ENCODE measurements around the gene PRG3. TPM values are rescaled to one million over a fixed set of nuclear protein-coding genes. Genes with fewer than 3 reads are reported as not detected.
"Not testable (repeated sequence)": the region's sequence is repeated elsewhere in the genome, so short reads cannot be mapped to it uniquely, and the experiment has no call there.

PRG3 gene
- total RNA-seq, 1 experiment from 2014 or later, result not detected

GRCh38 chr11:57361926-57362325 is 19.0 kb downstream of the PRG3 start:
- H3K79me2 ChIP-seq (ENCODE audit: insufficient read depth, low read length), result no peaks in the 10 kb centered on the region
- H3K27ac ChIP-seq (ENCODE audit: insufficient read length, low read depth, low read length), result no peak overlapping the region
- no peak for DNase-seq
- H3K9ac ChIP-seq (ENCODE audit: extremely low read depth, insufficient read length, low read length), result no peak overlapping the region
- H3K23me2 ChIP-seq (ENCODE audit: insufficient read length, low read depth, low read length, poor library complexity, severe bottlenecking), result no peaks in the 10 kb centered on the region
- no peaks in the 10 kb centered on the region for H4K20me1 ChIP-seq (ENCODE audit: control insufficient read depth, insufficient read depth, insufficient read length)
- H3K56ac ChIP-seq (ENCODE audit: insufficient read length, low read depth, low read length), result no peak overlapping the region
- H3K4ac ChIP-seq (ENCODE audit: low read depth, low read length), result no peak overlapping the region
- H3K27me3 Mint-ChIP-seq (ENCODE audit: low read depth), result peaks cover 32% of the 10 kb centered on the region
- H3K36me3 Mint-ChIP-seq (ENCODE audit: insufficient read depth in 1 of 3, low read depth in 3 of 3), result no peaks in the 10 kb centered on the region
- no peak overlapping the region for H3K23ac ChIP-seq (ENCODE audit: insufficient read length, low read depth, low read length)
- H3K14ac ChIP-seq (ENCODE audit: insufficient read depth, low read length), result no peak overlapping the region
- no peaks in the 10 kb centered on the region for H3K79me1 ChIP-seq (ENCODE audit: insufficient read depth, low read depth, low read length, poor library complexity, severe bottlenecking)
- H3K27ac Mint-ChIP-seq, result no peak overlapping the region
- no peak overlapping the region for H3K4me3 Mint-ChIP-seq
- no peak overlapping the region for H2BK5ac ChIP-seq (ENCODE audit: insufficient read length, low read length)
- no peak overlapping the region for H2BK120ac ChIP-seq (ENCODE audit: low read depth, low read length, poor library complexity, severe bottlenecking)
- no peak overlapping the region for H3T11ph ChIP-seq (ENCODE audit: low read length)
- no peaks in the 10 kb centered on the region for H3K27me3 ChIP-seq (ENCODE audit: insufficient read depth, low read length)
- H3K9me3 Mint-ChIP-seq, result 0 out of 5 replicates have a peak, but pooled peaks cover 0 to 2% of the 10 kb centered on the region in 2 experiments
- no peak overlapping the region for H2AK5ac ChIP-seq (ENCODE audit: insufficient read length, low read length)
- no peak overlapping the region for H2BK20ac ChIP-seq (ENCODE audit: low read depth, low read length, poor library complexity, severe bottlenecking)
- H3K4me1 Mint-ChIP-seq, result peaks cover 40 to 41% of the 10 kb centered on the region in 2 experiments
- no peak overlapping the region for H4K5ac ChIP-seq (ENCODE audit: insufficient read length, low read depth, low read length)
- no peak overlapping the region for H3K4me2 ChIP-seq (ENCODE audit: insufficient read depth, insufficient read length, low read length)
- H3K18ac ChIP-seq (ENCODE audit: insufficient read length, low read depth, low read length), result no peak overlapping the region
- no peak overlapping the region for H4K91ac ChIP-seq (ENCODE audit: insufficient read length, low read depth, low read length)
- no peak overlapping the region for H4K8ac ChIP-seq (replicated peaks; ENCODE audit: insufficient read length, low read depth, low read length)
- H2BK15ac ChIP-seq (ENCODE audit: low read depth, low read length), result no peak overlapping the region
- TF ChIP-seq, protein P1, sequence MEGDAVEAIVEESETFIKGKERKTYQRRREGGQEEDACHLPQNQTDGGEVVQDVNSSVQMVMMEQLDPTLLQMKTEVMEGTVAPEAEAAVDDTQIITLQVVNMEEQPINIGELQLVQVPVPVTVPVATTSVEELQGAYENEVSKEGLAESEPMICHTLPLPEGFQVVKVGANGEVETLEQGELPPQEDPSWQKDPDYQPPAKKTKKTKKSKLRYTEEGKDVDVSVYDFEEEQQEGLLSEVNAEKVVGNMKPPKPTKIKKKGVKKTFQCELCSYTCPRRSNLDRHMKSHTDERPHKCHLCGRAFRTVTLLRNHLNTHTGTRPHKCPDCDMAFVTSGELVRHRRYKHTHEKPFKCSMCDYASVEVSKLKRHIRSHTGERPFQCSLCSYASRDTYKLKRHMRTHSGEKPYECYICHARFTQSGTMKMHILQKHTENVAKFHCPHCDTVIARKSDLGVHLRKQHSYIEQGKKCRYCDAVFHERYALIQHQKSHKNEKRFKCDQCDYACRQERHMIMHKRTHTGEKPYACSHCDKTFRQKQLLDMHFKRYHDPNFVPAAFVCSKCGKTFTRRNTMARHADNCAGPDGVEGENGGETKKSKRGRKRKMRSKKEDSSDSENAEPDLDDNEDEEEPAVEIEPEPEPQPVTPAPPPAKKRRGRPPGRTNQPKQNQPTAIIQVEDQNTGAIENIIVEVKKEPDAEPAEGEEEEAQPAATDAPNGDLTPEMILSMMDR (conservative IDR thresholded peaks at IDR 0.05), result no peak
- H2BK12ac ChIP-seq (ENCODE audit: insufficient read length, low read depth, low read length), result no peak overlapping the region
- H2AFZ ChIP-seq (ENCODE audit: low read length), result no peak overlapping the region
- peaks cover 6% of the 10 kb centered on the region for H3K4me1 ChIP-seq (ENCODE audit: insufficient read depth, low read length)
- no peaks in the 10 kb centered on the region for H3K9me3 ChIP-seq (ENCODE audit: control insufficient read depth, low read depth, low read length)
- WGBS (ENCODE audit: extremely low coverage, insufficient read length, low lambda C conversion rate), result no CpG with 5 or more reads among the region's 3 CpGs

- H3K27ac ChIP-seq (ENCODE audit: insufficient read length, low read depth, low read length); H3K23ac ChIP-seq (ENCODE audit: insufficient read length, low read depth, low read length); H3K4me2 ChIP-seq (ENCODE audit: insufficient read depth, insufficient read length, low read length); H3K27me3 ChIP-seq (ENCODE audit: insufficient read depth, low read length); H4K20me1 ChIP-seq (ENCODE audit: control insufficient read depth, insufficient read depth, insufficient read length); H3K23me2 ChIP-seq (ENCODE audit: insufficient read length, low read depth, low read length, poor library complexity, severe bottlenecking); DNase-seq; H3K9ac ChIP-seq (ENCODE audit: extremely low read depth, insufficient read length, low read length); H4K8ac ChIP-seq (replicated peaks; ENCODE audit: insufficient read length, low read depth, low read length); H4K91ac ChIP-seq (ENCODE audit: insufficient read length, low read depth, low read length); H3K9me3 Mint-ChIP-seq; H3K4ac ChIP-seq (ENCODE audit: low read depth, low read length); H2BK12ac ChIP-seq (ENCODE audit: insufficient read length, low read depth, low read length); H3K4me1 ChIP-seq (ENCODE audit: insufficient read depth, low read length); H3K36me3 Mint-ChIP-seq (ENCODE audit: insufficient read depth in 1 of 3, low read depth in 3 of 3); H3K9me3 ChIP-seq (ENCODE audit: control insufficient read depth, low read depth, low read length); H2BK120ac ChIP-seq (ENCODE audit: low read depth, low read length, poor library complexity, severe bottlenecking); H3K27ac Mint-ChIP-seq; H3K4me3 Mint-ChIP-seq; H4K5ac ChIP-seq (ENCODE audit: insufficient read length, low read depth, low read length); H2BK20ac ChIP-seq (ENCODE audit: low read depth, low read length, poor library complexity, severe bottlenecking); H2AFZ ChIP-seq (ENCODE audit: low read length); H3T11ph ChIP-seq (ENCODE audit: low read length); H3K79me1 ChIP-seq (ENCODE audit: insufficient read depth, low read depth, low read length, poor library complexity, severe bottlenecking); H2AK5ac ChIP-seq (ENCODE audit: insufficient read length, low read length); H2BK5ac ChIP-seq (ENCODE audit: insufficient read length, low read length); H3K79me2 ChIP-seq (ENCODE audit: insufficient read depth, low read length); H3K56ac ChIP-seq (ENCODE audit: insufficient read length, low read depth, low read length); H3K14ac ChIP-seq (ENCODE audit: insufficient read depth, low read length); H2BK15ac ChIP-seq (ENCODE audit: low read depth, low read length); H3K18ac ChIP-seq (ENCODE audit: insufficient read length, low read depth, low read length): not testable (repeated sequence)
- Mint-ChIP-seq H3K4me1 (peaks cover 35 to 36% of the 10 kb centered on the region in 2 experiments), H3K27me3 (ENCODE audit: low read depth) (peaks cover 36% of the 10 kb centered on the region)
Measured at GRCh38 chr11:57361420-57361819, 19.5 kb downstream of the PRG3 start.

All from H9 (cell line).